DOHH2 (cell line): ENCODE measurements around the gene PPP3CA.

Source experiments
- H3F3A ChIP-seq: fragments of 200-600 bp; sonication (generic), shearing (Covaris generic); 2 replicates; pipeline ENCODE4 v1.6.0; 2016; ENCODE audit warnings: antibody characterized with exemption, mild to moderate bottlenecking; ENCODE audit not compliant: control insufficient read depth, insufficient read depth
- H3K27ac ChIP-seq: fragments of 200-600 bp; sonication (generic); 2 replicates; pipeline ENCODE4 v1.5.1; 2014; ENCODE audit warnings: low read depth, mild to moderate bottlenecking, low read length, moderate library complexity
- H3K27me3 ChIP-seq: fragments of 200-600 bp; sonication (generic); 2 replicates; pipeline ENCODE4 v1.6.1; 2014; ENCODE audit warnings: mild to moderate bottlenecking, low read length, mixed read lengths; ENCODE audit not compliant: control insufficient read depth
- H3K36me3 ChIP-seq: fragments of 200-600 bp; sonication (generic); 2 replicates; pipeline ENCODE4 v1.6.1; 2014; ENCODE audit warnings: mild to moderate bottlenecking, low read length, moderate library complexity, mixed read lengths; ENCODE audit not compliant: control insufficient read depth
- H3K4me1 ChIP-seq: fragments of 200-600 bp; sonication (generic); 2 replicates; pipeline ENCODE4 v1.6.1; 2014; ENCODE audit warnings: mild to moderate bottlenecking, low read length, mixed read lengths; ENCODE audit not compliant: control insufficient read depth
- H3K4me2 ChIP-seq: fragments of 200-600 bp; sonication (generic); 2 replicates; pipeline ENCODE4 v1.6.0; 2014; ENCODE audit warnings: mild to moderate bottlenecking, low read length, moderate library complexity
- H3K4me3 ChIP-seq: fragments of 200-600 bp; sonication (generic); 2 replicates; pipeline ENCODE4 v1.5.1; 2014; ENCODE audit warnings: mild to moderate bottlenecking, low read length, mixed read lengths
- H3K79me2 ChIP-seq: fragments of 200-600 bp; sonication (generic); 2 replicates; pipeline ENCODE4 v1.6.1; 2014; ENCODE audit warnings: mild to moderate bottlenecking, low read length, mixed read lengths; ENCODE audit not compliant: control insufficient read depth
- H3K9me2 ChIP-seq: fragments of 200-600 bp; sonication (generic); replicated peaks from 2 replicates; pipeline ENCODE4 v1.6.1; 2014; ENCODE audit warnings: mild to moderate bottlenecking, low read length, mixed read lengths; ENCODE audit not compliant: control insufficient read depth
- H3K9me3 ChIP-seq: fragments of 200-600 bp; sonication (generic); 2 replicates; pipeline ENCODE4 v1.6.1; 2014; ENCODE audit warnings: antibody characterized with exemption, low read length, mixed read lengths; ENCODE audit not compliant: control insufficient read depth, insufficient read depth
- H4K20me1 ChIP-seq: fragments of 200-600 bp; sonication (generic); 2 replicates; pipeline ENCODE4 v1.6.0; 2014; ENCODE audit warnings: low read depth, mild to moderate bottlenecking, antibody characterized with exemption, low read length, moderate library complexity; ENCODE audit not compliant: control insufficient read depth, insufficient read depth
- EZH2phosphoT487 ChIP-seq: fragments of 200-600 bp; sonication (generic); IDR thresholded peaks from 2 replicates; pipeline ENCODE4 v1.6.1; 2017; ENCODE audit warnings: borderline replicate concordance, mild to moderate bottlenecking, antibody characterized with exemption, low read length, moderate library complexity, mixed read lengths
- TF ChIP-seq, protein P1 (sequence below): fragments of 200-600 bp; sonication (generic); IDR thresholded peaks from one replicate; pipeline ENCODE4 v1.5.1; 2014; ENCODE audit warnings: antibody characterized with exemption, mild to moderate bottlenecking, low read depth, low read length; ENCODE audit not compliant: poor library complexity, severe bottlenecking

PPP3CA gene

GRCh38 chr4:101049549-101050001, 297.8 kb downstream of the PPP3CA start:
- TF ChIP-seq, protein P1, sequence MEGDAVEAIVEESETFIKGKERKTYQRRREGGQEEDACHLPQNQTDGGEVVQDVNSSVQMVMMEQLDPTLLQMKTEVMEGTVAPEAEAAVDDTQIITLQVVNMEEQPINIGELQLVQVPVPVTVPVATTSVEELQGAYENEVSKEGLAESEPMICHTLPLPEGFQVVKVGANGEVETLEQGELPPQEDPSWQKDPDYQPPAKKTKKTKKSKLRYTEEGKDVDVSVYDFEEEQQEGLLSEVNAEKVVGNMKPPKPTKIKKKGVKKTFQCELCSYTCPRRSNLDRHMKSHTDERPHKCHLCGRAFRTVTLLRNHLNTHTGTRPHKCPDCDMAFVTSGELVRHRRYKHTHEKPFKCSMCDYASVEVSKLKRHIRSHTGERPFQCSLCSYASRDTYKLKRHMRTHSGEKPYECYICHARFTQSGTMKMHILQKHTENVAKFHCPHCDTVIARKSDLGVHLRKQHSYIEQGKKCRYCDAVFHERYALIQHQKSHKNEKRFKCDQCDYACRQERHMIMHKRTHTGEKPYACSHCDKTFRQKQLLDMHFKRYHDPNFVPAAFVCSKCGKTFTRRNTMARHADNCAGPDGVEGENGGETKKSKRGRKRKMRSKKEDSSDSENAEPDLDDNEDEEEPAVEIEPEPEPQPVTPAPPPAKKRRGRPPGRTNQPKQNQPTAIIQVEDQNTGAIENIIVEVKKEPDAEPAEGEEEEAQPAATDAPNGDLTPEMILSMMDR: no peak
- no peak for TF ChIP-seq EZH2phosphoT487
- no peaks in the 10 kb centered on the region for H3K36me3 ChIP-seq
- H3K27me3 ChIP-seq: no peaks in the 10 kb centered on the region
- no peak overlapping the region for H3K4me3 ChIP-seq
- no peak overlapping the region for H3K4me2 ChIP-seq
- H3K27ac ChIP-seq: no peak overlapping the region
- H3K9me2 ChIP-seq: no peaks in the 10 kb centered on the region
- no peaks in the 10 kb centered on the region for H3K4me1 ChIP-seq
- no peaks in the 10 kb centered on the region for H3F3A ChIP-seq
- no peaks in the 10 kb centered on the region for H3K79me2 ChIP-seq
- no peaks in the 10 kb centered on the region for H3K9me3 ChIP-seq
- no peaks in the 10 kb centered on the region for H4K20me1 ChIP-seq

- Histone ChIP-seq H3K9me2 (no peaks in the 10 kb centered on the region), H3K4me2 (no peak overlapping the region), H3K27ac (no peak overlapping the region), H4K20me1 (no peaks in the 10 kb centered on the region), H3K4me3 (no peak overlapping the region), H3K36me3 (no peaks in the 10 kb centered on the region), H3K9me3 (no peaks in the 10 kb centered on the region), H3K4me1 (no peaks in the 10 kb centered on the region), H3F3A (no peaks in the 10 kb centered on the region), H3K79me2 (no peaks in the 10 kb centered on the region), H3K27me3 (no peaks in the 10 kb centered on the region)
- TF ChIP-seq EZH2phosphoT487: no peak
- TF ChIP-seq, protein P1: no peak
Measured at GRCh38 chr4:101044766-101045165, 302.6 kb downstream of the PPP3CA start.

- H3K27ac ChIP-seq: no peak overlapping the region
Measured at GRCh38 chr4:101042847-101043246, 304.5 kb downstream of the PPP3CA start.

More at GRCh38 chr4:101042847-101043246, 304.5 kb downstream of the PPP3CA start:
- H3K36me3 ChIP-seq: 0 out of 2 replicates have a peak, but pooled peaks cover 3% of the 10 kb centered on the region
- no peaks in the 10 kb centered on the region for H3F3A ChIP-seq
- H4K20me1 ChIP-seq: no peaks in the 10 kb centered on the region
- no peaks in the 10 kb centered on the region for H3K9me2 ChIP-seq
- no peak overlapping the region for H3K4me3 ChIP-seq
- H3K4me1 ChIP-seq: no peaks in the 10 kb centered on the region
- H3K9me3 ChIP-seq: no peaks in the 10 kb centered on the region
- no peaks in the 10 kb centered on the region for H3K79me2 ChIP-seq
- no peaks in the 10 kb centered on the region for H3K27me3 ChIP-seq
- TF ChIP-seq, protein P1: no peak
- TF ChIP-seq EZH2phosphoT487: no peak
- no peak overlapping the region for H3K4me2 ChIP-seq
